ENCODE measurements around the gene CST6. TPM values are rescaled to one million over a fixed set of nuclear protein-coding genes. Genes with fewer than 3 reads are reported as not detected.

Gene CST6
- total and polyA plus RNA-seq, 2 of the 13 experiments (the other 11 are each of a cell fraction or from before 2014, with no cell fraction given) = not detected

GRCh38 chr11:66004186-66004585, 7.6 kb upstream of the CST6 start:
- ChIA-PET POLR2A (interaction anchor here (0.9 kb wide), 1 partner anchor 18 kb away, joined by 3 read pairs; no protein-coding TSS in a partner anchor), CTCF (ENCODE audit: low intra/inter-chr PET ratio, low total read pairs) (no interaction called here)
- H3K4me3 ChIP-seq (replicated peaks in 1 of 3; ENCODE audit: insufficient read depth in 1 of 3, low read depth in 2 of 3, low read length in 3 of 3) = no peak overlapping the region
- H4K20me1 ChIP-seq (ENCODE audit: insufficient read depth, low read length) = no peaks in the 10 kb centered on the region
- ATAC-seq (no peak), DNase-seq (ENCODE audit: low spot score) (no peak), FAIRE-seq (no peak)
- in situ Hi-C loops (cut with HindIII; ENCODE audit: extremely low pct_ligation_motif_present, low pct_unique_long_range_greater_than_20kb) = no loop called here
- H2AFZ ChIP-seq (ENCODE audit: low read length) = no peak overlapping the region
- intact Hi-C loops (cut with micrococcal nuclease; ENCODE audit: unreplicated experiment) = no loop called here
- 79% methylated on average over 4 of the region's 4 CpGs for WGBS (ENCODE audit: low lambda C conversion rate)
- peaks cover 44% of the 10 kb centered on the region for H3K4me1 ChIP-seq (ENCODE audit: insufficient read depth, low read length)
- BruUV-seq (replicated peaks) = no TSS peak
- H3K79me2 ChIP-seq (ENCODE audit: insufficient read depth, low read length) = peaks cover 31% of the 10 kb centered on the region
- H3K27me3 ChIP-seq (ENCODE audit: control insufficient read depth in 1 of 2, insufficient read depth in 2 of 2, low read length in 2 of 2) = no peaks in the 10 kb centered on the region; a peak in 2 of 5 replicates
- no peaks in the 10 kb centered on the region for H3K9me3 ChIP-seq (ENCODE audit: low read length)
- H3K27ac ChIP-seq (ENCODE audit: extremely low read length, insufficient read depth, low read length) = no peak overlapping the region
- no peak overlapping the region for H3K4me2 ChIP-seq (ENCODE audit: low read depth, low read length)
- no peak for TF ChIP-seq ZNF614 (CRISPR knock-in tag; IDR thresholded peaks at IDR 0.05; ENCODE audit: borderline replicate concordance)
- no peak for TF ChIP-seq ZNF75D (CRISPR knock-in tag; IDR thresholded peaks at IDR 0.05; ENCODE audit: borderline replicate concordance)
- no peak for TF ChIP-seq NFYC (CRISPR knock-in tag; IDR thresholded peaks at IDR 0.05)
- TF ChIP-seq NR2C2 (CRISPR knock-in tag; IDR thresholded peaks at IDR 0.05; ENCODE audit: borderline replicate concordance) = no peak
- no peak for TF ChIP-seq MATR3 (CRISPR knock-in tag; IDR thresholded peaks at IDR 0.05)
- no peak for TF ChIP-seq ZNF33A (CRISPR knock-in tag; IDR thresholded peaks at IDR 0.05; ENCODE audit: borderline replicate concordance)
- no peak overlapping the region for H3K9ac ChIP-seq (ENCODE audit: insufficient read depth, low read depth, low read length)
- H3K36me3 ChIP-seq (replicated peaks in 1 of 2; ENCODE audit: control insufficient read depth in 1 of 2, insufficient read depth in 2 of 2, low read length in 2 of 2) = peaks cover 8 to 19% of the 10 kb centered on the region in 2 experiments

- Histone ChIP-seq H2AFZ (ENCODE audit: low read length) (no peak overlapping the region), H4K20me1 (ENCODE audit: insufficient read depth, low read length) (no peaks in the 10 kb centered on the region), H3K27ac (ENCODE audit: extremely low read length, insufficient read depth, low read length) (no peak overlapping the region), H3K4me1 (ENCODE audit: insufficient read depth, low read length) (peaks cover 31% of the 10 kb centered on the region), H3K9ac (ENCODE audit: insufficient read depth, low read depth, low read length) (no peak overlapping the region), H3K4me2 (ENCODE audit: low read depth, low read length) (no peak overlapping the region), H3K27me3 (ENCODE audit: control insufficient read depth in 1 of 2, insufficient read depth in 2 of 2, low read length in 2 of 2) (peaks cover 2 to 14% of the 10 kb centered on the region in 2 experiments; a peak in 4 of 5 replicates), H3K4me3 (replicated peaks in 1 of 3; ENCODE audit: insufficient read depth in 1 of 3, low read depth in 2 of 3, low read length in 3 of 3) (no peak overlapping the region), H3K9me3 (ENCODE audit: low read length) (no peaks in the 10 kb centered on the region), H3K36me3 (replicated peaks in 1 of 2; ENCODE audit: control insufficient read depth in 1 of 2, insufficient read depth in 2 of 2, low read length in 2 of 2) (peaks cover 1 to 7% of the 10 kb centered on the region in 2 experiments; a peak in 3 of 5 replicates), H3K79me2 (ENCODE audit: insufficient read depth, low read length) (peaks cover 17% of the 10 kb centered on the region)
- ChIA-PET CTCF (ENCODE audit: low intra/inter-chr PET ratio, low total read pairs) (no interaction called here), POLR2A (no interaction called here)
- no TSS peak for BruUV-seq (replicated peaks)
- no peak for ATAC-seq
- peak; percentile 55 for TF ChIP-seq AGO2 (optimal IDR thresholded peaks at IDR 0.05; ENCODE audit: low read depth, low read length)
- TF ChIP-seq SMAD9 (CRISPR knock-in tag; IDR thresholded peaks at IDR 0.05) = no peak
- intact Hi-C loops (cut with micrococcal nuclease; ENCODE audit: unreplicated experiment) (no loop called here), in situ Hi-C loops (cut with HindIII; ENCODE audit: extremely low pct_ligation_motif_present, low pct_unique_long_range_greater_than_20kb) (no loop called here)
- WGBS (ENCODE audit: low lambda C conversion rate) = 91% methylated on average over 10 of the region's 13 CpGs
- no peak for DNase-seq (ENCODE audit: low spot score)
- FAIRE-seq = no peak
Observed at GRCh38 chr11:66006134-66006890, 5.5 kb upstream of the CST6 start.

All from HepG2 (cell line).